Adrenal gland (tissue), 5 donors: ENCODE results near the gene BCL2L11.

Source experiments
- CTCF ChIP-seq, 6 experiments: fragments of 450-650 bp in 4 of 6; fragments of 200-600 bp in 2 of 6; sonication (generic) in 1 of 6; IDR thresholded peaks; 1 replicate in 5 of 6; 2 replicates in 1 of 6; pipeline versions ENCODE4 v1.5.1 to v1.8.0; 2016 to 2021; ENCODE audit warnings: antibody characterized with exemption in 6 of 6, mild to moderate bottlenecking in 2 of 6, moderate library complexity in 1 of 6
- POLR2A ChIP-seq, 2 donors: fragments of 450-650 bp; IDR thresholded peaks; one replicate each; pipeline ENCODE4 v1.6.1; 2017; ENCODE audit warnings: antibody characterized with exemption in 2 of 2, mild to moderate bottlenecking in 2 of 2, moderate library complexity in 1 of 2
- donor health status: DM: no; HTN: no; CAD: no.

- TF ChIP-seq CTCF (IDR thresholded peaks at IDR 0.05) (no peak), POLR2A (IDR thresholded peaks at IDR 0.05) (no peak)
Observed at GRCh38 chr2:111176867-111177266, 56.2 kb downstream of the BCL2L11 start.
